Bronchial epithelial cell (primary cell): ENCODE measurements around the gene IL12B. TPM values are rescaled to one million over a fixed set of nuclear protein-coding genes. Genes with fewer than 3 reads are reported as not detected.
A peak's percentile ranks its signal among the peaks of the same experiment; 100 is the strongest.

Experiments used
- DNase-seq: peaks from one replicate; pipeline ENCODE4 v3.0.0-alpha.2; 2010; ENCODE audit warnings: low read depth
- FAIRE-seq: peaks from 2 replicates; lab custom pipeline; 2011; peaks lifted over from hg19 to GRCh38; lab: Jason Lieb, UNC
- H3K27me3 ChIP-seq: 2 replicates; pipeline ENCODE4 v1.5.1; 2011; ENCODE audit warnings: low read length; ENCODE audit not compliant: control insufficient read depth, insufficient read depth
- H3K36me3 ChIP-seq: 2 replicates; pipeline ENCODE4 v1.5.1; 2011; ENCODE audit warnings: low read length; ENCODE audit not compliant: control insufficient read depth, insufficient read depth
- H3K4me3 ChIP-seq: 2 replicates; pipeline ENCODE4 v1.5.1; 2011; ENCODE audit warnings: mild to moderate bottlenecking, low read depth, low read length, control low read depth
- total RNA-seq: library from RNA; depleted of rRNA; stranded (reverse); fragments of >200 nt; gene quantifications from 2 replicates; pipeline ENCODE4 v1.2.1, GENCODE V29; 2014
- TF ChIP-seq, protein P1 (sequence below): IDR thresholded peaks from 2 replicates; pipeline ENCODE4 v1.5.1; 2011; ENCODE audit warnings: mild to moderate bottlenecking, moderate library complexity, low read length, control low read depth, inconsistent platforms; ENCODE audit not compliant: insufficient read depth, severe bottlenecking

The IL12B gene
- total RNA-seq, 1 donor from 2014 or later, result not detected

DNA sequence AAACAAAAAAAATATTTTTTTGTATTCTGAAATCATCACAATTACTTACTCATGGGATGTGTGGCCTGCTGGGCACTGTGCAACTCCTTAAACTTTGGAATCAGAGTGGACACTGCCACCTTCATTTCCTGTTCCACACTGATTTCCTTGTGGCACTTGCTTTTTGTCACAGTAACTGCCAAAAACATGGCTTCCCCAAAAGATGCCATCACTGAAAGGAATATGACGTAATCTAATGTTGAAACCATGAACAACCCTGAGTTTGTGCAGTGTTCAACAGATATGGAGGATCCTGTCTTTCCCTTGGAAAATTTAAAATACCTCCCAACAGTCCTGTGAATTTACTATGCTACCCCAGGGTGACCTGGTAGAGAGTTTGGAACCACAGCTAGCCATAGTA, 12.6 kb upstream of the IL12B start:
- H3K27me3 ChIP-seq, result no peaks in the 10 kb centered on the region
- no peaks in the 10 kb centered on the region for H3K36me3 ChIP-seq
- DNase-seq, result no peak
- no peak overlapping the region for H3K4me3 ChIP-seq
- TF ChIP-seq, protein P1, sequence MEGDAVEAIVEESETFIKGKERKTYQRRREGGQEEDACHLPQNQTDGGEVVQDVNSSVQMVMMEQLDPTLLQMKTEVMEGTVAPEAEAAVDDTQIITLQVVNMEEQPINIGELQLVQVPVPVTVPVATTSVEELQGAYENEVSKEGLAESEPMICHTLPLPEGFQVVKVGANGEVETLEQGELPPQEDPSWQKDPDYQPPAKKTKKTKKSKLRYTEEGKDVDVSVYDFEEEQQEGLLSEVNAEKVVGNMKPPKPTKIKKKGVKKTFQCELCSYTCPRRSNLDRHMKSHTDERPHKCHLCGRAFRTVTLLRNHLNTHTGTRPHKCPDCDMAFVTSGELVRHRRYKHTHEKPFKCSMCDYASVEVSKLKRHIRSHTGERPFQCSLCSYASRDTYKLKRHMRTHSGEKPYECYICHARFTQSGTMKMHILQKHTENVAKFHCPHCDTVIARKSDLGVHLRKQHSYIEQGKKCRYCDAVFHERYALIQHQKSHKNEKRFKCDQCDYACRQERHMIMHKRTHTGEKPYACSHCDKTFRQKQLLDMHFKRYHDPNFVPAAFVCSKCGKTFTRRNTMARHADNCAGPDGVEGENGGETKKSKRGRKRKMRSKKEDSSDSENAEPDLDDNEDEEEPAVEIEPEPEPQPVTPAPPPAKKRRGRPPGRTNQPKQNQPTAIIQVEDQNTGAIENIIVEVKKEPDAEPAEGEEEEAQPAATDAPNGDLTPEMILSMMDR, result no peak
- no peak for FAIRE-seq

DNA sequence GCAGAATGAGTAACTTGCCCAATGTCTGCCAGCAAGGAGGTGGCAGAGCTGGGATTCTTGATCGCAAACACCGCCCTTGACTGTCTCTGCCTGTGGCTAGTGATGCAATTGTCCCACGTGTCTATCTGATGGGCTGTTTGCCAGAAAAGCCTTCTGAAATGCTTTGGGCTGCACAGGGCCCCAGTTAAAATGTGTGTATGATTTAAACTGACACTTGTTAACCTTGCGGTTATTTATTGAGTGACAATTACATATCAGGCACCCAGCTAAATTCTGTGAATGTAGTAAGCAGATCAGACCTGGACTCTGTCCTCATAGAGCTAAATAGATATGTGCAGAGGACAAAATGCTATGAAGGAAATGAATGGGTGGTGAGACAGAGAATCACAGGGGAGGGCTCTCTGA, 11.6 kb upstream of the IL12B start:
- H3K27me3 ChIP-seq, result no peaks in the 10 kb centered on the region
- TF ChIP-seq, protein P1, result no peak
- no peak overlapping the region for H3K4me3 ChIP-seq
- DNase-seq (peak; percentile 89), FAIRE-seq (no peak)
- H3K36me3 ChIP-seq, result no peaks in the 10 kb centered on the region

DNA sequence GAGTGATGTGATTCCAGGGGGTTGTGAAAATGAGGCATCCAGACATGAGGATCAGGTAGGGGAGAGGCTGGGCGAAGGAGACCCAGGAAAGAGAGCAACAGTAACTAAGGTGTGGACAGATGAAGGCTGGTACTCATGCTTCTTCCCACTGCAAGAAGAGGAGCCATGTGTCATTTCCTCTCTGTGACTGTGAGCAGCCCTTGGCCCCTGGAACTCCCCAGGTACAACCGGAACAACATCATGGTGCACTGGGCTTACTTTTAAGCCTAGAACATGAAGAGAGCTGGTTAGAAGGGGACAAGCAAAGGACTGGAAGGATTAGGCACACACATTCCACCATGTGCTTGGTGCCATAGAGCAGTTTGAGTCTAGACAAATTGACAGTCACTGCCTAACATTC, 10.9 kb upstream of the IL12B start:
- DNase-seq, result peak; percentile 40
- TF ChIP-seq, protein P1, result no peak

DNA sequence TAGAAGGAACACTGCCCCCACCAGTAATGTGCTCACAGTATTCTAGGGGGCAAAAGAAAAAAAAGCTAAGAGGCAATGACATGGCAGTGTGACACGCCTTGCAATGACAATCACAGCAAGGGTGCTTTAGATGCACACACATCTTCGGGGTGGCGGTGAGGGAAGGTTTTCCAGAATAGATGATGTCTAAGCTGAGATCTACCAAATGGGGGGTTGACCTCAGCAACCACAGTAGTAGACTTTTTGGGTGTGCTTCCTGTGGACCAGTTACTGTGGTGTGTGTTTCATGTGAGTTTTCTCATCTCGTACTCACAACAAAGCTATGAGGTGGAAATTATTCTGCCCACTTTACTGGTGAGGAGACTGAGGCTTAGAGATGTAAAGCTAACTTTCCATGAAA, 10.2 kb upstream of the IL12B start:
- DNase-seq, result no peak
- Histone ChIP-seq H3K4me3 (no peak overlapping the region), H3K36me3 (no peaks in the 10 kb centered on the region), H3K27me3 (no peaks in the 10 kb centered on the region)
- TF ChIP-seq, protein P1, result no peak
- no peak for FAIRE-seq

More for the DNA sequence above, 10.9 kb upstream of the IL12B start:
- H3K27me3 ChIP-seq, result no peaks in the 10 kb centered on the region
- no peak overlapping the region for H3K4me3 ChIP-seq
- no peaks in the 10 kb centered on the region for H3K36me3 ChIP-seq
- no peak for FAIRE-seq

DNA sequence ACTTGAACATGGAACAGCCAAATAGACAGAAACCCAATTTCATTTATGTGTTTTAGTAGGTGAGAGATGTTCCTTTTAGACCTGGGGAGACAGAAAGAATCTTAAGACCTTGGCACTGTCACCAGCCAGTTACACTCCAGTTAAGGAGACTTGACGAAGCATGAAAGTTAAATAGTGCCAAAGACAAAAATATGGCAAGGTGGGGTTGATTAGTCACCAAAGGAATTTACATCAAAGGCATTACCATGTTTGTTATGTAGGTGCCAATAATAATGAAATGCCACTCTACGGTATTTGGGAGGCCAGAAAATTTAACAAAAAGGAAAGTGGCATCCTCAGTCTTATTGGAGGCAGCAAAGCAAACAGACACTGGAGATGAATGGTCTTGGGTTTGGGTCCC, 9.2 kb upstream of the IL12B start:
- no peak for FAIRE-seq

DNA sequence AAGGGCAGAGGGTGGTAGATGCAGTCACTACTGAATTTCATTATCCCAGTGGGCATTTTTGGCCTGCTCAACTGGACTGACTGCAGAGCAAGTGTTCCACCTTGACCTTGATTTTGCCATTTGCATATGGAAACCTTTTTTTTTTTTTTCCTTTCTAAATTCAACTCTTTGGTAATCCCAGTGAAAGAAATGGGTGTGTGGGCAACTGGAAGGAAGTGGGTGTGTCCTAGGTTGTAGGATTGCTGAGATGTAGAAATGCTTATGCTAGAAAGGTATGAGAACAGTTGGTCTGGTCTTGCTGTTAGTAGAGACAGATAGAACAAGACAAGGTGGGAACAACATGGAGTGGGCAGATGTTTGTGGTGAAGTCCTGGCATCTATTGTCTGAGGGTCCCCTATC, 7.8 kb upstream of the IL12B start:
- DNase-seq, result peak; percentile 45
- Histone ChIP-seq H3K36me3 (no peaks in the 10 kb centered on the region), H3K27me3 (no peaks in the 10 kb centered on the region), H3K4me3 (no peak overlapping the region)
- TF ChIP-seq, protein P1, result no peak
- FAIRE-seq, result no peak

More for the DNA sequence above, 9.2 kb upstream of the IL12B start:
- H3K27me3 ChIP-seq, result no peaks in the 10 kb centered on the region
- no peak overlapping the region for H3K4me3 ChIP-seq
- DNase-seq, result peak; percentile 70
- H3K36me3 ChIP-seq, result no peaks in the 10 kb centered on the region
- TF ChIP-seq, protein P1, result no peak
